Suprapubic skin (tissue), 4 donors: ENCODE results near the gene HOXB5. TPM values are rescaled to one million over a fixed set of nuclear protein-coding genes. Genes with fewer than 3 reads are reported as not detected.
A peak's percentile ranks its signal among the peaks of the same experiment; 100 is the strongest.

Source experiments
- DNase-seq, 2 donors: peaks; one replicate each; pipeline ENCODE4 v3.0.0-alpha.2; 2019; ENCODE audit warnings: low spot score in 2 of 2
- H3K27ac ChIP-seq: fragments of 200-600 bp; sonication (generic); one replicate; pipeline ENCODE4 v1.5.1; 2019
- H3K27me3 ChIP-seq: fragments of 200-600 bp; sonication (generic); one replicate; pipeline ENCODE4 v1.5.1; 2019
- H3K36me3 ChIP-seq: fragments of 200-600 bp; sonication (generic); one replicate; pipeline ENCODE4 v1.5.1; 2019
- H3K4me1 ChIP-seq: fragments of 200-600 bp; sonication (generic); one replicate; pipeline ENCODE4 v1.5.1; 2019
- H3K4me3 ChIP-seq: fragments of 200-600 bp; sonication (generic); one replicate; pipeline ENCODE4 v1.5.1; 2019; ENCODE audit warnings: mild to moderate bottlenecking
- H3K9me3 ChIP-seq: fragments of 200-600 bp; sonication (generic); one replicate; pipeline ENCODE4 v1.5.1; 2019
- CTCF ChIP-seq, 2 donors: fragments of 200-600 bp in 1 of 2; fragments of 450-650 bp in 1 of 2; sonication (generic) in 1 of 2; IDR thresholded peaks; one replicate each; pipeline ENCODE4 v1.5.1; 2016 to 2019; ENCODE audit warnings: antibody characterized with exemption in 2 of 2, mild to moderate bottlenecking in 1 of 2, moderate library complexity in 1 of 2
- EP300 ChIP-seq: sonication (generic); formaldehyde crosslinking; IDR thresholded peaks from one replicate; pipeline ENCODE4 v1.6.1; 2017; ENCODE audit warnings: antibody characterized with exemption
- POLR2A ChIP-seq, 2 donors: fragments of 450-650 bp; IDR thresholded peaks; one replicate each; pipeline ENCODE4 v1.6.1; 2017; ENCODE audit warnings: antibody characterized with exemption in 2 of 2, mild to moderate bottlenecking in 2 of 2, moderate library complexity in 2 of 2
- POLR2AphosphoS5 ChIP-seq, 3 donors: sonication (generic); formaldehyde crosslinking; IDR thresholded peaks; one replicate each; pipeline ENCODE4 v1.6.1; 2017; ENCODE audit warnings: antibody characterized with exemption in 3 of 3
- WGBS: methylation state at CpG from one replicate; pipeline ENCODE4 v1.1.5; 2018; 5-methylcytosine and 5-hydroxymethylcytosine counted together
- total RNA-seq, 4 donors: library from RNA; depleted of rRNA; stranded (reverse); fragments of >200 nt; gene quantifications; one replicate each; pipeline ENCODE4 v1.1.0, GENCODE V29; 2016

HOXB5 gene
- total RNA-seq, 4 donors from 2014 or later: 0.72 to 0.80 TPM; not detected in 2

GRCh38 chr17:48577330-48577945, 16.1 kb downstream of the HOXB5 start:
- Histone ChIP-seq H3K4me1 (peaks cover 79% of the 10 kb centered on the region), H3K27ac (peak overlapping the region; percentile 85), H3K36me3 (no peaks in the 10 kb centered on the region), H3K9me3 (no peaks in the 10 kb centered on the region), H3K27me3 (peaks cover 6% of the 10 kb centered on the region), H3K4me3 (peak overlapping the region; percentile 69)
- TF ChIP-seq POLR2AphosphoS5 (IDR thresholded peaks at IDR 0.05): no peak
- 5% methylated on average over 10 of the region's 19 CpGs for WGBS
- no peak for DNase-seq

- no peak for DNase-seq
- peaks cover 4% of the 10 kb centered on the region for H3K27me3 ChIP-seq
- peaks cover 79% of the 10 kb centered on the region for H3K4me1 ChIP-seq
These were observed 16.9 kb downstream of the HOXB5 start for GRCh38 chr17:48576479-48577309.

GRCh38 chr17:48575673-48576478, 17.7 kb downstream of the HOXB5 start:
- Histone ChIP-seq H3K4me3 (peak overlapping the region; percentile 69), H3K27me3 (peaks cover 4% of the 10 kb centered on the region), H3K9me3 (no peaks in the 10 kb centered on the region), H3K4me1 (peaks cover 74% of the 10 kb centered on the region), H3K36me3 (no peaks in the 10 kb centered on the region), H3K27ac (peak overlapping the region; percentile 85)
- no peak for DNase-seq
- no peak for TF ChIP-seq POLR2A (IDR thresholded peaks at IDR 0.05)
- TF ChIP-seq EP300: no peak
- no peak for TF ChIP-seq POLR2AphosphoS5 (IDR thresholded peaks at IDR 0.05)
- no peak for TF ChIP-seq CTCF (IDR thresholded peaks at IDR 0.05)
- 40% methylated on average over 20 of the region's 22 CpGs for WGBS

More at GRCh38 chr17:48576479-48577309, 16.9 kb downstream of the HOXB5 start:
- peak overlapping the region; percentile 85 for H3K27ac ChIP-seq
- no peaks in the 10 kb centered on the region for H3K36me3 ChIP-seq
- TF ChIP-seq POLR2AphosphoS5 (IDR thresholded peaks at IDR 0.05) (peak in 1 of 3 donors; percentile 52), CTCF (IDR thresholded peaks at IDR 0.05) (no peak), POLR2A (IDR thresholded peaks at IDR 0.05) (no peak), EP300 (no peak)
- 5% methylated on average over 32 of the region's 43 CpGs for WGBS
- H3K9me3 ChIP-seq: no peaks in the 10 kb centered on the region
- H3K4me3 ChIP-seq: peak overlapping the region; percentile 69

DNA sequence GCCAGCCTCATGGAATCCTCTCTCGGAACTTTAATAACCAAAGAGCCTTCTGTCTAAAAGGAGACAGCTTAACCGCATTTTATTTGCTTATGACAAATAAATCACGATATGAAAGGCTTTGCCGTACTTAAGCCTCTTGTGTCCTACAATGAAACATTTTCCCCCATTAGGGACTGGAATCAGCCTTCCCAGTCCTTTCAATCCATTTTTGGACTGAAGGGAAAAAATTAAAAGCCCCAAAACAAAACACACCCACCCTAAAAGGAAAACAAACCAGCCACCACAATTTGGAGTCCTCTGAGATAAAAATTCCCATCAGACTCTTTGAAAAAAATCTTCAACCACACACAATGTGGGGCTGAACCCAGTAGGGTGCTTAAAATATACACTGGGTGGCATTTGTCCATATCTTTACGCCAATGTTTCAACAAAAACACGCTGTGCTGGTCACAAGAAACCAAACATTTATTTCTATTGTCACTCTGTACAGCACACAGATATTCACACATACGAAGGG, 18.5 kb downstream of the HOXB5 start:
- TF ChIP-seq POLR2A (IDR thresholded peaks at IDR 0.05): no peak
- no peak for TF ChIP-seq POLR2AphosphoS5 (IDR thresholded peaks at IDR 0.05)
- no peak for TF ChIP-seq EP300
- TF ChIP-seq CTCF (IDR thresholded peaks at IDR 0.05): no peak
- no peak for DNase-seq
- Histone ChIP-seq H3K9me3 (no peaks in the 10 kb centered on the region), H3K27me3 (no peaks in the 10 kb centered on the region), H3K27ac (peak overlapping the region; percentile 85), H3K36me3 (no peaks in the 10 kb centered on the region), H3K4me3 (peak overlapping the region; percentile 8), H3K4me1 (peaks cover 76% of the 10 kb centered on the region)
- WGBS: 63% methylated on average over 7 of the region's 7 CpGs

GRCh38 chr17:48574505-48575065, 19.0 kb downstream of the HOXB5 start:
- DNase-seq: no peak
- H3K4me3 ChIP-seq: peak overlapping the region; percentile 8
- TF ChIP-seq CTCF (IDR thresholded peaks at IDR 0.05) (no peak), POLR2A (IDR thresholded peaks at IDR 0.05) (no peak), POLR2AphosphoS5 (IDR thresholded peaks at IDR 0.05) (no peak), EP300 (no peak)
- H3K9me3 ChIP-seq: no peaks in the 10 kb centered on the region
- no peaks in the 10 kb centered on the region for H3K36me3 ChIP-seq
- WGBS: 61% methylated on average over 8 of the region's 8 CpGs
- no peaks in the 10 kb centered on the region for H3K27me3 ChIP-seq
- peaks cover 75% of the 10 kb centered on the region for H3K4me1 ChIP-seq
- peak overlapping the region; percentile 85 for H3K27ac ChIP-seq
